H1 (cell line): ENCODE results near the gene P2RY11. TPM values are rescaled to one million over a fixed set of nuclear protein-coding genes. Genes with fewer than 3 reads are reported as not detected.

Source experiments
- CTCF ChIA-PET: fragments of 300-600 bp; sonication (Branson Sonifier 250); formaldehyde crosslinking; loops from one replicate; lab custom pipeline; 2021; ENCODE audit not compliant: partially characterized antibody; lab: Charles Lee
- POLR2A ChIA-PET: fragments of 300-600 bp; sonication (Branson Sonifier 250); formaldehyde crosslinking; loops from one replicate; lab custom pipeline; 2021; ENCODE audit warnings: inconsistent platforms; ENCODE audit not compliant: partially characterized antibody; lab: Charles Lee
- DNase-seq, 2 experiments: peaks; one replicate each; pipeline versions ENCODE4 v3.0.0 to v3.0.0-alpha.2; 2010 to 2022; ENCODE audit warnings: low spot score in 2 of 2, low read depth in 1 of 2, mixed read lengths in 1 of 2
- FAIRE-seq: peaks from 2 replicates; lab custom pipeline; 2011; peaks lifted over from hg19 to GRCh38; lab: Jason Lieb, UNC
- H2AFZ ChIP-seq: 2 replicates; pipeline ENCODE4 v1.8.1; 2012; ENCODE audit warnings: low read length, inconsistent platforms
- H2AK5ac ChIP-seq: 2 replicates; pipeline ENCODE4 v1.6.1; 2013; ENCODE audit warnings: low read depth, low read length
- H2BK120ac ChIP-seq: replicated peaks from 2 replicates; pipeline ENCODE3; 2013; ENCODE audit warnings: low read depth, low read length, inconsistent platforms
- H2BK12ac ChIP-seq: 2 replicates; pipeline ENCODE4 v1.6.1; 2013; ENCODE audit warnings: low read depth, low read length
- H2BK15ac ChIP-seq: 2 replicates; pipeline ENCODE4 v1.6.1; 2013; ENCODE audit warnings: low read length
- H2BK20ac ChIP-seq: 2 replicates; pipeline ENCODE4 v1.6.1; 2013; ENCODE audit warnings: low read length
- H2BK5ac ChIP-seq: 2 replicates; pipeline ENCODE4 v1.6.1; 2013; ENCODE audit warnings: low read depth, low read length
- H3K14ac ChIP-seq: 2 replicates; pipeline ENCODE4 v1.6.1; 2013; ENCODE audit warnings: inconsistent platforms; ENCODE audit not compliant: insufficient read length
- H3K18ac ChIP-seq: 2 replicates; pipeline ENCODE4 v1.6.1; 2013; ENCODE audit warnings: low read length; ENCODE audit errors: extremely low read depth
- H3K23ac ChIP-seq: 2 replicates; pipeline ENCODE4 v1.6.1; 2013; ENCODE audit warnings: inconsistent platforms; ENCODE audit not compliant: insufficient read length
- H3K23me2 ChIP-seq: 2 replicates; pipeline ENCODE4 v1.6.1; 2013; ENCODE audit warnings: low read depth, low read length
- H3K27ac ChIP-seq: 2 replicates; pipeline ENCODE4 v1.6.1; 2011; ENCODE audit warnings: low read depth, low read length, inconsistent platforms
- H3K27me3 ChIP-seq, 4 experiments: replicated peaks in 1 of 4; 1 replicate in 1 of 4; 2 replicates in 3 of 4; pipeline versions ENCODE4 v1.6.1 to v1.8.1; 2011 to 2013; ENCODE audit warnings: low read length in 3 of 4, mild to moderate bottlenecking in 3 of 4, inconsistent platforms in 2 of 4, mixed read lengths in 2 of 4, moderate library complexity in 1 of 4; ENCODE audit not compliant: control insufficient read depth in 3 of 4, insufficient read depth in 3 of 4; ENCODE audit errors: extremely low read depth in 1 of 4
- H3K36me3 ChIP-seq, 4 experiments: 2 replicates each; pipeline versions ENCODE4 v1.6.1 to v1.8.1; 2011 to 2013; ENCODE audit warnings: mild to moderate bottlenecking in 4 of 4, low read length in 3 of 4, moderate library complexity in 2 of 4, control low read depth in 1 of 4, inconsistent platforms in 1 of 4; ENCODE audit not compliant: insufficient read depth in 4 of 4, control insufficient read depth in 2 of 4
- H3K4ac ChIP-seq: replicated peaks from 2 replicates; pipeline ENCODE3; 2013; ENCODE audit warnings: low read length, low read depth, mixed read lengths, inconsistent platforms; ENCODE audit not compliant: insufficient read length
- H3K4me1 ChIP-seq, 4 experiments: replicated peaks in 1 of 4; 1 replicate in 1 of 4; 2 replicates in 3 of 4; pipeline versions ENCODE4 v1.6.1 to v1.8.1; 2011 to 2013; ENCODE audit warnings: low read length in 3 of 4, inconsistent platforms in 2 of 4, mixed read lengths in 1 of 4; ENCODE audit not compliant: insufficient read depth in 4 of 4, control insufficient read depth in 3 of 4
- H3K4me2 ChIP-seq, 2 experiments: 2 replicates each; pipeline versions ENCODE4 v1.6.1 to v1.8.1; 2011 to 2013; ENCODE audit warnings: low read depth in 2 of 2, low read length in 2 of 2, control low read depth in 1 of 2, inconsistent platforms in 1 of 2, mild to moderate bottlenecking in 1 of 2; ENCODE audit not compliant: insufficient read depth in 1 of 2
- H3K4me3 ChIP-seq, 4 experiments: fragments of 200-600, 300-600 bp in 1 of 4; sonication (generic), shearing (Covaris generic), sonication (Bioruptor Twin) in 1 of 4; 2 replicates each; pipeline versions ENCODE4 v1.5.1 to v1.8.1; 2011 to 2016; ENCODE audit warnings: low read length in 4 of 4, low read depth in 3 of 4, control low read depth in 2 of 4, inconsistent platforms in 2 of 4, mild to moderate bottlenecking in 2 of 4, mixed read lengths in 1 of 4, moderate library complexity in 1 of 4; ENCODE audit not compliant: insufficient read depth in 2 of 4; ENCODE audit errors: extremely low read depth in 1 of 4
- H3K56ac ChIP-seq: replicated peaks from 2 replicates; pipeline ENCODE3; 2013; ENCODE audit warnings: low read depth, mild to moderate bottlenecking, mixed read lengths, low read length, inconsistent platforms; ENCODE audit not compliant: insufficient read length
- H3K79me1 ChIP-seq: 2 replicates; pipeline ENCODE4 v1.6.1; 2013; ENCODE audit warnings: low read depth, low read length, control low read depth
- H3K79me2 ChIP-seq, 2 experiments: 2 replicates each; pipeline versions ENCODE4 v1.6.1 to v1.8.1; 2012 to 2013; ENCODE audit warnings: low read length in 2 of 2, mild to moderate bottlenecking in 2 of 2, inconsistent platforms in 1 of 2; ENCODE audit not compliant: insufficient read depth in 2 of 2, control insufficient read depth in 1 of 2
- H3K9ac ChIP-seq, 4 experiments: replicated peaks in 1 of 4; 1 replicate in 1 of 4; 2 replicates in 3 of 4; pipeline versions ENCODE4 v1.6.1 to v1.8.1; 2011 to 2013; ENCODE audit warnings: low read depth in 3 of 4, low read length in 3 of 4, control low read depth in 2 of 4, mild to moderate bottlenecking in 2 of 4, moderate library complexity in 2 of 4, inconsistent platforms in 1 of 4; ENCODE audit errors: extremely low read depth in 1 of 4
- H3K9me3 ChIP-seq, 2 experiments: 2 replicates each; pipeline versions ENCODE4 v1.6.1 to v1.8.1; 2012 to 2013; ENCODE audit warnings: mild to moderate bottlenecking in 2 of 2, moderate library complexity in 2 of 2, control low read depth in 1 of 2, inconsistent platforms in 1 of 2, low read depth in 1 of 2, low read length in 1 of 2, mixed read lengths in 1 of 2; ENCODE audit not compliant: insufficient read depth in 2 of 2
- H4K20me1 ChIP-seq, 2 experiments: replicated peaks in 1 of 2; 2 replicates each; pipeline versions ENCODE3 to v1.8.1; 2011 to 2013; ENCODE audit warnings: inconsistent platforms in 2 of 2, low read length in 2 of 2, mild to moderate bottlenecking in 1 of 2; ENCODE audit not compliant: insufficient read depth in 2 of 2, control insufficient read depth in 1 of 2
- H4K5ac ChIP-seq: 2 replicates; pipeline ENCODE4 v1.6.1; 2013; ENCODE audit warnings: low read length, low read depth, mixed read lengths, inconsistent platforms; ENCODE audit not compliant: insufficient read length
- H4K8ac ChIP-seq: 2 replicates; pipeline ENCODE4 v1.8.0; 2013; ENCODE audit warnings: mild to moderate bottlenecking, moderate library complexity, low read length, inconsistent platforms; ENCODE audit not compliant: insufficient read depth; ENCODE audit errors: extremely low read depth
- H4K91ac ChIP-seq: replicated peaks from 2 replicates; pipeline ENCODE3; 2013; ENCODE audit warnings: low read length, mixed read lengths, inconsistent platforms; ENCODE audit not compliant: insufficient read length
- BCL11A ChIP-seq, 2 experiments: IDR thresholded peaks; one replicate each; pipeline ENCODE4 v1.6.1; 2011; ENCODE audit warnings: low read depth in 2 of 2, low read length in 2 of 2, mild to moderate bottlenecking in 2 of 2
- CEBPB ChIP-seq: IDR thresholded peaks from 2 replicates; pipeline ENCODE4 v1.6.1; 2012; ENCODE audit warnings: low read depth, low read length
- WGBS, 2 experiments: shearing (Covaris generic) in 1 of 2; methylation state at CpG; one replicate each; pipeline versions ENCODE4 v1.1.6 to v1.1.7; 2013 to 2015; ENCODE audit warnings: low lambda C conversion rate in 2 of 2, mixed read lengths in 2 of 2, inconsistent platforms in 1 of 2, low coverage in 1 of 2, missing lambda C conversion rate in 1 of 2; ENCODE audit not compliant: insufficient replicate concordance in 2 of 2, insufficient coverage in 1 of 2, insufficient read length in 1 of 2; ENCODE audit errors: extremely low coverage in 1 of 2, missing lambda C conversion rate in 1 of 2; 5-methylcytosine and 5-hydroxymethylcytosine counted together
- polyA plus RNA-seq, 7 experiments: library from polyadenylated mRNA; depleted of rRNA in 3 of 7; stranded (reverse) in 5 of 7; unstranded in 2 of 7; fragments of >200 nt in 5 of 7; fragments of 200-250 nt in 2 of 7; gene quantifications; 1 replicate in 5 of 7; 2 replicates in 1 of 7; 4 replicates in 1 of 7; pipeline versions ENCODE4 v1.2.1 to v1.2.3, GENCODE V29; 2011 to 2013; ENCODE audit warnings: missing spikeins in 2 of 7, mixed read lengths in 2 of 7
- total RNA-seq: library from RNA; stranded (reverse); fragmentation: NEBNext Ultra II Directional; extraction: Animal tissue kit (Norgen Biotek cat#: 25700); gene quantifications from 2 replicates; pipeline ENCODE4 v1.2.1, GENCODE V29; 2021

Gene P2RY11
- total and polyA plus RNA-seq, 2 of the 8 experiments (the other 6 are each of a cell fraction or from before 2014, with no cell fraction given), result 9.2 to 18.0 TPM

DNA sequence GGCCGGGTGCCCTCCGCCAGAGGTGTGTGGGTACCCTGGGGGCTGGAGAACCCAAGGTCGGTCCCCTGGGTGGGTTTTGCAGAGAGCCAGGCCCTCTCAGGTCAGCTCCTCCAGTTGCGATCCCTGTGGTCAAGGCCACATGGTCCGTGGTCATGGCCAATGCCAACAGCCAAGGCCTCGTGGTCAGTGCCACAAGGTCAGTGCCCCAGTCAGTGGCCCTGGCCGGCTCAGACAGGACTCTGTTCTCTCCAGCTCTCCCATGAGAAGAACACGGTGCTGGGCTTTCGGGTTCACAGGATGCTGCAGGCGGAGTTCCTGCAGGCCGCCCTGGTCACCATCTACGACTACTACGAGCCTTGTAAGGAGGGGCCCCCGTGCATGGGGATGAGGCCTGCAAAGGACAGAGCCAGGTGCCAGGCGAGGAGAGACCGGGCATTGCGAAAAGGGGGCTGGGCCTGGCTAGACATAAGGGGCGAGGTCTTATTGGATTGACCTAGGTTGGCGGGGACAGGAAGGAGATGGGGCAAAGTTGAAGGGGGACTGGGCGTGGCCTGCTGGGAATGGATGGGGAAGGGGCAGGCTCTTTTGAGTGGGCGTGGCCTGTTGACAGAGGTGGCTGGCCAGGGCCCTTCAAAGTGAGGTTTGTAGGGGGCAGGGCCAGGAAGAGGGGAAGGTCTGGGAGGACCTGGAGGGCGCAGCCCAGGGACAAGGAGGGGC is 40.6 kb upstream of the P2RY11 start:
- Histone ChIP-seq H2BK120ac (no peak overlapping the region), H2AK5ac (no peak overlapping the region), H3K18ac (no peak overlapping the region; the same call in 1 of the 2 replicates), H3K27me3 (no peaks in the 10 kb centered on the region), H3K4me1 (peaks cover 0 to 10% (median 5%) of the 10 kb centered on the region in 4 experiments; a peak in 6 of 7 replicates), H4K5ac (no peak overlapping the region), H3K79me2 (no peaks in the 10 kb centered on the region), H2BK5ac (no peak overlapping the region; the same call in 1 of the 2 replicates), H3K79me1 (no peaks in the 10 kb centered on the region; the same call in 1 of the 2 replicates), H3K23ac (no peak overlapping the region), H3K4me3 (no peak overlapping the region), H3K4ac (no peak overlapping the region), H4K8ac (no peak overlapping the region), H3K9me3 (peaks cover 10 to 12% of the 10 kb centered on the region in 2 experiments), H3K14ac (no peak overlapping the region), H2BK15ac (no peak overlapping the region), H4K20me1 (no peaks in the 10 kb centered on the region), H4K91ac (peak overlapping the region; percentile 66), H3K56ac (no peak overlapping the region), H2BK12ac (no peak overlapping the region), H3K27ac (no peak overlapping the region), H2AFZ (no peak overlapping the region), H3K4me2 (no peak overlapping the region), H3K36me3 (no peaks in the 10 kb centered on the region), H2BK20ac (no peak overlapping the region), H3K9ac (no peak overlapping the region), H3K23me2 (no peaks in the 10 kb centered on the region)
- CTCF ChIA-PET, result interaction anchor here (1.2 kb wide), 1 partner anchor 27 kb away, joined by 3 read pairs; no protein-coding TSS in a partner anchor
- POLR2A ChIA-PET, result interaction anchor here (0.7 to 1.3 kb wide), 3 partner anchors 39 to 45 kb away, joined by 3 read pairs; no protein-coding TSS in a partner anchor
- TF ChIP-seq CEBPB (0 out of 2 replicates have a peak, but pooled peaks have one; percentile 12), BCL11A (IDR thresholded peaks at IDR 0.05; ENCODE audit: low read depth in 2 of 2, low read length in 2 of 2) (no peak)
- 81% methylated on average over 21 of the region's 22 CpGs; no CpG with 5 or more reads in 1 of the 2 experiments for WGBS, 2 experiments
- FAIRE-seq (no peak), DNase-seq (peak in 1 of 2 experiments; percentile 74)
